Osteocyte (in vitro differentiated cells): ENCODE results near the gene MBNL1. TPM values are rescaled to one million over a fixed set of nuclear protein-coding genes. Genes with fewer than 3 reads are reported as not detected.
"Not testable (repeated sequence)": the region's sequence is repeated elsewhere in the genome, so short reads cannot be mapped to it uniquely, and the experiment has no call there.

Source experiments
- DNase-seq: peaks from one replicate; pipeline ENCODE4 v3.0.0; 2021; ENCODE audit warnings: mixed read lengths; ENCODE audit not compliant: unreplicated experiment; ENCODE audit errors: extremely low spot score
- H3K27ac Mint-ChIP-seq: one replicate; pipeline ENCODE4 v1.8.0; 2021; ENCODE audit warnings: mild to moderate bottlenecking, mixed read lengths; ENCODE audit not compliant: unreplicated experiment
- H3K27me3 Mint-ChIP-seq: one replicate; pipeline ENCODE4 v1.8.0; 2021; ENCODE audit warnings: mixed read lengths; ENCODE audit not compliant: unreplicated experiment
- H3K36me3 Mint-ChIP-seq: one replicate; pipeline ENCODE4 v1.8.0; 2021; ENCODE audit warnings: mixed read lengths; ENCODE audit not compliant: unreplicated experiment
- H3K4me1 Mint-ChIP-seq: one replicate; pipeline ENCODE4 v1.8.0; 2021; ENCODE audit warnings: mixed read lengths; ENCODE audit not compliant: unreplicated experiment
- H3K4me3 Mint-ChIP-seq: one replicate; pipeline ENCODE4 v1.8.0; 2021; ENCODE audit warnings: mild to moderate bottlenecking, moderate library complexity, mixed read lengths; ENCODE audit not compliant: unreplicated experiment
- H3K9me3 Mint-ChIP-seq: one replicate; pipeline ENCODE4 v1.8.0; 2021; ENCODE audit warnings: mixed read lengths; ENCODE audit not compliant: unreplicated experiment
- CTCF ChIP-seq: fragments of 200-600 bp; sonication (generic); IDR thresholded peaks from 2 replicates; pipeline ENCODE4 v1.5.0; 2021; ENCODE audit warnings: antibody characterized with exemption, mild to moderate bottlenecking, moderate library complexity
- total RNA-seq: library from RNA; stranded (reverse); gene quantifications from 2 replicates; pipeline ENCODE4 v1.2.1, GENCODE V29; 2021

MBNL1 gene
- total RNA-seq, 1 donor from 2014 or later, result 166 TPM

- peaks cover 58% of the 10 kb centered on the region for H3K4me1 Mint-ChIP-seq
Observed at GRCh38 chr3:152362086-152362485, 93.4 kb downstream of the MBNL1 start.

DNA sequence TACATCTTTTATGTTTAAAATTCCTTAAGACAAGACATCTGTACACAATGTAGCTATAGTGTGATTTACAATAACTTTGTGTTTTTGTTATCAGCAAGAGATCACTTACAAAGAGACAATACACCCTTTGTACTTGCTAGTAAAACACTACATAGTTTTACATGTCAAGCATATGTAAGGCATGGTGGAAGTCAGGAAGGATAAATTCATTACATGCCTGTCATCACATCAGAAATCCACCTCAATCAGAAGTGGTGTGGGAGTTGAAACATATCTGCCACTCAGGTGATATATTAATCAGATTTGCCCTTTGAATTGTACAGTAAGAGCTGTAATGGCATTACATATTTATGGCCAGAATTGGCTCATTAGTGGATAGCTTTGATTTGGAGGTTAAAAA, 95.5 kb downstream of the MBNL1 start:
- no peak for TF ChIP-seq CTCF
- Mint-ChIP-seq H3K36me3 (peaks cover 13% of the 10 kb centered on the region), H3K27me3 (no peaks in the 10 kb centered on the region), H3K9me3 (peaks cover 12% of the 10 kb centered on the region), H3K4me1 (peaks cover 48% of the 10 kb centered on the region), H3K27ac (peak overlapping the region; percentile 32), H3K4me3 (no peak overlapping the region)
- no peak for DNase-seq

More at GRCh38 chr3:152362086-152362485, 93.4 kb downstream of the MBNL1 start:
- no peak overlapping the region for H3K4me3 Mint-ChIP-seq
- TF ChIP-seq CTCF, result no peak
- no peaks in the 10 kb centered on the region for H3K9me3 Mint-ChIP-seq
- peaks cover 3% of the 10 kb centered on the region for H3K36me3 Mint-ChIP-seq
- no peaks in the 10 kb centered on the region for H3K27me3 Mint-ChIP-seq
- DNase-seq, result no peak
- H3K27ac Mint-ChIP-seq, result no peak overlapping the region

- H3K9me3 Mint-ChIP-seq, result peaks cover 12% of the 10 kb centered on the region
- H3K4me1 Mint-ChIP-seq, result peaks cover 47% of the 10 kb centered on the region
- DNase-seq, result no peak
- no peak for TF ChIP-seq CTCF
- no peaks in the 10 kb centered on the region for H3K27me3 Mint-ChIP-seq
- no peak overlapping the region for H3K4me3 Mint-ChIP-seq
- H3K27ac Mint-ChIP-seq, result no peak overlapping the region
- peaks cover 17% of the 10 kb centered on the region for H3K36me3 Mint-ChIP-seq
Observed at GRCh38 chr3:152365126-152365525, 96.4 kb downstream of the MBNL1 start.

GRCh38 chr3:152365766-152366593, 97.3 kb downstream of the MBNL1 start:
- Mint-ChIP-seq H3K27ac (peak overlapping the region; percentile 40), H3K4me3 (no peak overlapping the region), H3K9me3 (peaks cover 12% of the 10 kb centered on the region), H3K36me3 (peaks cover 17% of the 10 kb centered on the region), H3K4me1 (peaks cover 50% of the 10 kb centered on the region), H3K27me3 (no peaks in the 10 kb centered on the region)
- no peak for TF ChIP-seq CTCF
- DNase-seq, result no peak

DNA sequence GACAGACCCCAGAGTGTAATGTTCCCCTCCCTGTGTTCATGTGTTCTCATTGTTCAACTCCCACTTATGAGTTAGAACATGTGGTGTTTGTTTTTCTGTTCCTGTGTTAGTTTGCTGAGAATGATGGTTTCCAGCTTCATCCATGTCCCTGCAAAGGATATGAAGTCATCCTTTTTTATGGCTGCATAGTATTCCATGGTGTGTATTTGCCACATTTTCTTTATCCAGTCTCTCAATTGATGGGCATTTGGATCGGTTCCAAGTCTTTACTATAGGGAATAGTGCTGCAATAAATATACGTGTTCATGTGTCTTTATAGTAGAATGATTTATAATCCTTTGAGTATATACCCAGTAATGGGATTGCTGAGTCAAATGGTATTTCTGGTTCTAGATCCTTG, 98.5 kb downstream of the MBNL1 start:
- H3K27ac Mint-ChIP-seq, result peak overlapping the region; percentile 25
- H3K4me1 Mint-ChIP-seq, result peaks cover 54% of the 10 kb centered on the region
- H3K4me3 Mint-ChIP-seq, H3K27me3 Mint-ChIP-seq, DNase-seq: not testable (repeated sequence)
- H3K9me3 Mint-ChIP-seq, result peaks cover 12% of the 10 kb centered on the region
- H3K36me3 Mint-ChIP-seq, result peaks cover 19% of the 10 kb centered on the region

DNA sequence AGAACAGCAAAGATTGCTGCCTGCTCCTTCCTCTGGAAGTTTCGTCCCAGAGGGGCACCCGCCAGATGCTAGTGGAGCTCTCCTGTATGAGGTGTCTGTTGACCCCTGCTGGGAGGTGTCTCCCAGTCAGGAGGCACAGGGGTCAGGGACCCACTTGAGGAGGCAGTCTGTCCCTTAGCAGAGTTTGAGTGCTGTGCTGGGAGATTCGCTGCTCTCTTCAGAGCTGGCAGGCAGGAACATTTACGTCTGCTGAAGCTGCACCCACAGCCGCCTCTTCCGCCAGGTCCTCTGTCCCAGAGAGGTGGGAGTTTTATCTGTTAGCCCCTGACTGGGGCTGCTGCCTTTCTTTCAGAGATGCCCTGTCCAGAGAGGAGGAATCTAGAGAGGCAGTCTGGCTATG, 103.9 kb downstream of the MBNL1 start:
- H3K4me3 Mint-ChIP-seq, H3K27me3 Mint-ChIP-seq, DNase-seq: not testable (repeated sequence)
- H3K27ac Mint-ChIP-seq, result peak overlapping the region; percentile 5
- H3K9me3 Mint-ChIP-seq, result peaks cover 12% of the 10 kb centered on the region
- H3K4me1 Mint-ChIP-seq, result peaks cover 58% of the 10 kb centered on the region
- H3K36me3 Mint-ChIP-seq, result peaks cover 18% of the 10 kb centered on the region
